HFF-Myc (cell line): ENCODE measurements around the gene ARSB.
A peak's percentile ranks its signal among the peaks of the same experiment; 100 is the strongest.

Source experiments
- DNase-seq: peaks from one replicate; pipeline ENCODE4 v3.0.0-alpha.2; 2011; ENCODE audit warnings: low read depth; ENCODE audit errors: extremely low read depth
- H3K4me3 ChIP-seq: replicated peaks from 2 replicates; pipeline ENCODE4 v1.5.1; 2011; ENCODE audit warnings: low read depth, mild to moderate bottlenecking, control low read depth, low read length
- TF ChIP-seq, protein P1 (sequence below): IDR thresholded peaks from 2 replicates; pipeline ENCODE4 v1.5.1; 2012; ENCODE audit warnings: mild to moderate bottlenecking, low read depth, low read length, control low read depth; ENCODE audit errors: missing control alignments

Gene ARSB

DNA sequence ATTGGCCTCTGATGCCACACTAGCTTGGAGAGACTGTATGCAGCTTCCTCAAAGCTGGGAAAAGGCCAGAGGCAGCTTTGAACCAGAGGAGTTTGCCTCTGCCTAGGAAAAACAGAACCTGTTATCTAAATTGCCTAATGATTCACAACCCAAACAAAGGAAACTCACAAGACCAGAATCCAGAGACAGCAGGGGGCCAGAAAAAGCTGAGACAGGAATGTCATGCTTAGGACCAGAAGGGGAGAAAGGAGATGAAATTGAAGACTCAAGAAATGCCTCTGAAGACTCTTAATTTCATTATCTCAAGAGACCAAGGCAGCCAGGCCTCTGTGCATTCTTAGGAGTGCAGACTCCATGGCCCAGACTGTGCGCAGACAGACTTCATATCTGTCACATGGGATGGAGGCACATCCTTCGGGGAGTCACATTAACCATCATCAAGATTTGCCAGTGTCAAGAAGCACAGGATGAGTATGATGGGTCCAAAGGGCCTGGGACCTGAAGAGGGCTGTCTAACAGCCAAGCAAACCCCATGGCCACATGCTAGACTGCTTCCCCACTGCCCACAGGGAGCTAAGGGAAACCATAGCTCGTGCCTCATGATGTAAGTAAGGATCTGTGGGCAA lies 57.3 kb downstream of the ARSB start:
- DNase-seq: no peak
- H3K4me3 ChIP-seq: no peak overlapping the region
- TF ChIP-seq, protein P1, sequence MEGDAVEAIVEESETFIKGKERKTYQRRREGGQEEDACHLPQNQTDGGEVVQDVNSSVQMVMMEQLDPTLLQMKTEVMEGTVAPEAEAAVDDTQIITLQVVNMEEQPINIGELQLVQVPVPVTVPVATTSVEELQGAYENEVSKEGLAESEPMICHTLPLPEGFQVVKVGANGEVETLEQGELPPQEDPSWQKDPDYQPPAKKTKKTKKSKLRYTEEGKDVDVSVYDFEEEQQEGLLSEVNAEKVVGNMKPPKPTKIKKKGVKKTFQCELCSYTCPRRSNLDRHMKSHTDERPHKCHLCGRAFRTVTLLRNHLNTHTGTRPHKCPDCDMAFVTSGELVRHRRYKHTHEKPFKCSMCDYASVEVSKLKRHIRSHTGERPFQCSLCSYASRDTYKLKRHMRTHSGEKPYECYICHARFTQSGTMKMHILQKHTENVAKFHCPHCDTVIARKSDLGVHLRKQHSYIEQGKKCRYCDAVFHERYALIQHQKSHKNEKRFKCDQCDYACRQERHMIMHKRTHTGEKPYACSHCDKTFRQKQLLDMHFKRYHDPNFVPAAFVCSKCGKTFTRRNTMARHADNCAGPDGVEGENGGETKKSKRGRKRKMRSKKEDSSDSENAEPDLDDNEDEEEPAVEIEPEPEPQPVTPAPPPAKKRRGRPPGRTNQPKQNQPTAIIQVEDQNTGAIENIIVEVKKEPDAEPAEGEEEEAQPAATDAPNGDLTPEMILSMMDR: no peak

GRCh38 chr5:78926252-78926651 lies 58.9 kb downstream of the ARSB start:
- TF ChIP-seq, protein P1: no peak
- H3K4me3 ChIP-seq: no peak overlapping the region
- DNase-seq: no peak

DNA sequence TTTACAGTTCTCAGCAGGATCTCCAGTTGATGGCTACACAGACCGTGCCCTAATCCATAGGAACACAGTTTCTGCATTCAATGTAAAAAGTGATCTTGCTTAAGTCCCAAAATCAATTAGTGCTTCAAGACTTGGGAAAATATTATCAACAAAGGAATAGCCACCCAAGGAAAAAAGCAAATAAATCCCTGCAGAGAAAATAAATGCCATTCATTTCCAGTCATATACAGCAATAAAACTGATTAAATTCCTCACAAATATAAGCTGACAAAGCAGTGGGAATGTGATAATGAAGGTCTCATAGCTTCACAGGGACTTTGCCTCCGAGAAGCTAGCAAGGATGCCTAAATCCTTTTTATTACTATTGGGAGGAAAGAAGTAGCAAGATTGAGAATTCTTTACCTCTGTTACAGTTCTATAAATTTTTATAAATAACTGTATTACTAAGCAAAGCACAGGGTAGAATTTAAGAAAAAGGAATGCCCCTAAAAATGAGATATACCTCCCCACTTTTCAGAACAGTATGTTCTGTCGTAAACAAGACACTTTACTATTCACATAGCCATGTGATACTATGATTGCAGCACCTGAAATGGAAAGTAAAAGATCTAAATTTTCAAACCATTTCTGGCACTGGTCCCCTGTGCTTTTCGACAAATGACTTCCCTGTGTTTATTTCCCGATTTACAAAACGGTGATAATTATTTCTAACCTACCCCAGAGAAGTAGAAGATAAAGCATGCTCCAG lies 59.8 kb downstream of the ARSB start:
- no peak overlapping the region for H3K4me3 ChIP-seq
- DNase-seq: no peak
- TF ChIP-seq, protein P1: no peak

GRCh38 chr5:78923622-78923970 lies 61.5 kb downstream of the ARSB start:
- DNase-seq: no peak
- TF ChIP-seq, protein P1: no peak
- no peak overlapping the region for H3K4me3 ChIP-seq

DNA sequence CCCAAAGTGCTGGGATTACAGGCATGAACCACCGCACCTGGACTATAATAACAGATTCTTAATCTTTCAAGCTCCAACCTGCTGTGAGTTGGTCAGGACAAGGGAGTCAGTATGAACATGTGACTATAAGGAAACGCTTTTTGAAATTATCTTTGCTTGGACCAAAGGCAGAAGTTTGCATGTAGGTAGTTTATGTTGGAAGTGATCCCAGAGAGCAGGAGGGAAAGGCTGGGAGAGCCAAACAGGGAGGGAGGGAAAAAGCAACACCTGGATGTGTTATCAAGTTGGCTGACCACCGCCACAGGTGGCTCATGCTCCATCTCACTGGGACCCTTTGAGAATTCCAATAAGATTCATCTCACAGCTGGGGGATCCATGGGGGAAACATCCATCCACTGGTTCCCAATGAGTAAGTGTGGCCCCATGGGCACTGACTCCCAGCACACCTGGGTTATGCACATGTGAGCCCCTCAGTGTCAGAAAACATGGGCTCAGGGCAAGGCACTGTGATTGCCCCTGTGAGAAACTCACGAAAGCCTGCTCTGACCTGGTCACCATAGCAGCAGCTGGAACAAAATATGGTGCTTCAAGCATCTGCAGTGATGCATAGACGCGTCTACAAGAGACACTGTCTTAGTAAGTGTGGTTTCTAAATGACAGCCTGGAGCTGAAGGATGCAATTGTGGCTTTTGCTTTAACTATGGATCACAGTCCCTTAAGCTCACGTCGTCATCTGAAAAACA lies 62.1 kb downstream of the ARSB start:
- no peak for DNase-seq
- H3K4me3 ChIP-seq: no peak overlapping the region
- TF ChIP-seq, protein P1: no peak

DNA sequence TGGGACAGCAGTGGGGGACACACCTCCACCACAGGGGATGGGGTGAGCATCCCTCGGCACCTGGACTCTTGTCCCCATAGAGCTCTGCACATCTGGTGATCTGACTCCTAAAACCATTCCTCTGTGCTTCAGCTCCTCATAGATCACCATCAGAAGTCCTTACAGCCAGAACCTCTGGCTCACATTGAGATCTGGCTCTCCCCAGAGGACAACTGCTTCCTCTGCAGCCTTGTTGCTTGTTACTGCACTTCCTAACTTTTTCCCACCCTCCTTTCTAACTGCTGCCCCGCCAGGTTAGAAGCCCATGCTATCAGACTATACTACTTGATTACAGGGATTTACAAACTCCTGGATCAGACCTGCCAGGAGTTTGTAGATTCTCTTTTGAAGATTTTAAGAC lies 64.5 kb downstream of the ARSB start:
- TF ChIP-seq, protein P1: peak; percentile 33
- H3K4me3 ChIP-seq: no peak overlapping the region
- peak; percentile 6 for DNase-seq
